ENCODE measurements around the gene MOGAT1.
"Not testable (repeated sequence)": the region's sequence is repeated elsewhere in the genome, so short reads cannot be mapped to it uniquely, and the experiment has no call there.

The MOGAT1 gene

GRCh38 chr2:222743251-222743812 lies 71.9 kb downstream of the MOGAT1 start:
- DNase-seq (ENCODE audit: low spot score) = no peak

- no peak for DNase-seq (ENCODE audit: low spot score)
Observed at GRCh38 chr2:222745836-222746559, 74.5 kb downstream of the MOGAT1 start.

- DNase-seq (ENCODE audit: low spot score) = no peak
Observed at GRCh38 chr2:222747526-222748160, 76.2 kb downstream of the MOGAT1 start.

- DNase-seq (ENCODE audit: low spot score) = no peak
Observed at GRCh38 chr2:222750533-222750932, 79.1 kb downstream of the MOGAT1 start.

- DNase-seq (ENCODE audit: low spot score) = no peak
Observed at GRCh38 chr2:222751238-222751637, 79.8 kb downstream of the MOGAT1 start.

GRCh38 chr2:222751821-222752719 lies 80.6 kb downstream of the MOGAT1 start:
- DNase-seq (ENCODE audit: low spot score) = no peak

GRCh38 chr2:222752746-222753145 lies 81.3 kb downstream of the MOGAT1 start:
- DNase-seq (ENCODE audit: low spot score) = no peak

- DNase-seq (ENCODE audit: low spot score) = no peak
Observed at GRCh38 chr2:222753251-222753824, 81.9 kb downstream of the MOGAT1 start.

- no peak for DNase-seq (ENCODE audit: low spot score)
Observed at GRCh38 chr2:222754324-222754930, 83.0 kb downstream of the MOGAT1 start.

- DNase-seq (ENCODE audit: low spot score) = not testable (repeated sequence)
Observed at GRCh38 chr2:222755593-222755992, 84.1 kb downstream of the MOGAT1 start.

- no peak for DNase-seq (ENCODE audit: low spot score)
Observed at GRCh38 chr2:222756362-222756831, 84.9 kb downstream of the MOGAT1 start.

- no peak for DNase-seq (ENCODE audit: low spot score)
Observed at GRCh38 chr2:222756951-222757650, 85.6 kb downstream of the MOGAT1 start.
